NCI-H82 treated with DMSO at 0.1 percent for 48 hours (cell line): Measurements from ENCODE around the gene USPL1.

ENCODE experiments used
- DNase-seq: peaks from one replicate; lab custom pipeline; 2025; ENCODE audit not compliant: unreplicated experiment; lab: John Stamatoyannopoulos, UW

The USPL1 gene

DNA sequence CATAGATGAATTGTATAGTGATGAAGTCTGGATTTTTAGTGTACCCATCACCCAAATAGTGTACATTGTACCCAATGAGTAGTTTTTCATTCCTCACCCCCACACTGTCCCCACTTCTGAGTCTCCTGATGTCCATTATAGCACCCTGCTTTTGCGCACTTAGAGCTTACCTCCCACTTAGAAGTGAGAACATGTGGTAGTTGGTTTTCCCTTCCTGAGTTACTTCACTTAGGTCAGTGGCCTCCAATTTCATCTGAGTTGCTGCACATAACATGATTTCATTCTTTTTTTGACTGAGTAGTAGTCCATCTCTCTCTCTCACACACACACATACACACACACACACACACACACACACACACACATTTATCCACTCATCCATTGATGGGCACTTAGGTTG lies 74.4 kb downstream of the USPL1 start:
- DNase-seq, result no peak

DNA sequence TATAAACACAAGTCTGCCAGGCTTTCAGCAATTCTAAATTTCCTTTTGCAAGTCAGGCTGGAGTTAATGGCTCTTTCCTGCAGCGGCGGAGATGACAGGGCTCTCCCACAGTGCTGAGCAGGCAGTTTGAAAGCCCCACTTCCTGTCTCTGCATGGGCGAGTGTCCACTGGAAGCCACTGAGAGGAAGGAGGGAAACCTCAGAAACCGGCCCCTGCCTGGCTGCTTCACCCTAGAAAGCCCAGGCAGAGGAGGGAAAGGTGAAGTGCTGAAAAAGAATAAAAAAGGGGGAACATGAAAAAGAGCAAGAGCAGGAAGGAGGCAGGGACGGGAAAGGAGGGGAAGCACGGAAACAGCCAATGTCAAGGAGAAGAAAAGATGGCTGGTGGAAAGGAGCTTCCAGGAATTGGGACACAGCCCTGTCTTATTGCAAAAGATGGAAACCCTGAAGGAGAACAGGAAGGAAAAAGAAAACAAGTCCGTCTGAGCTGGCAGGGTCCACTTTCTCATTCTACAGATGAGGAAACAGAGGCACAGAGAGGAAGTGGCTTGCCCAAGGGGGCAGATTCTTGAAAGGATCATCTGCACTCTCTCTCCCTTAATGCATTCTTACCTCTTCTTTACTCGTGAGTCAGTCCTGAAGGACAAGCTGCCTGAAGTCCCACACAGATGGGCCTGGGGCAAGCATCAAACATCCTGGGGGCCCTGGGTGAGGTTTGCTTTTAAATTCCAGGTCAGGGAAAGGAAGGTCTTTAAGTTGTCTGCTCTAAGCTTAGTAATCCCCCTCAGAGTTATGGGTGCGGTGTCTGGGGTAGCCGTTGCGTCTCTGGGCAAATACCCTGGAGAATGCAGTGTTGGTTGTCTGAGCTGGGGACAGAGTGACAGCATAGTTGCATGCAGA lies 78.8 kb downstream of the USPL1 start:
- no peak for DNase-seq

DNA sequence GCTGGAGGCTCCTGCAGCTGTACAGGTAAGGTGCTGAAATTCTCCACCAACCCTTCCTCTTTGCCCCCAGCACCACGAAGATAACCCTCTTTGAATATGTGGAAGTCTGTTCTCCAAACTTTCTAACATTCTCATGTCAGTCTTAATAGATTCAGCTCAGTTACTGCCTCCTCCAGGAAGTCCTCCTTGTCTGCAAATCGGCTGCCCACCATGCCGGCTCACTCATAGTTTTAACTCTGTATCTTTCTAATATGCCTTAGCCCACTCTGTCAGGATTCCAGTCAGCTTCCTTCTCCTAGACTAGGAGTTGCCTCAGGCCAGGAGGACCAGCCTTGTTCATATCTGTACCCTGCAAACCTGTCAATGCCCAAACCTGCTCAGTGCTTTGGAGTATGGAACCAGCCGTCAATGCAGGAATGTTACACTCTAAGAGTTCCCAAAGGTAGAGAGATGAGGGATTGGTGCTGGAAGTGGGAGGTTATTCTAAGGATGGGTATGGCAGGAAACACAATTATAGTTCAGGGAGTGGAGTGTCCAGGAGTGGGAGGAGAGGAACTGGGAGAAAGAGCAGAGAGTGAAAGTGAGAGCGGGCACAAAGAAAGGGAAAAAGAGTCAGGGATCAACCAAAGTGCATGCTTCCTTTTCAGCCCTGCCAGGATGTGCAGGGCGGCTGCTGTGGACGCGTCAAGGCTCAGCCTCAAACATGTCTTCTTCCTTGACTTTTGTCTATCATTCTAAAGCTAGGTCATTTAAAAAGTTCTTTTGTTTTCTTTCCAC lies 79.6 kb downstream of the USPL1 start:
- no peak for DNase-seq

DNA sequence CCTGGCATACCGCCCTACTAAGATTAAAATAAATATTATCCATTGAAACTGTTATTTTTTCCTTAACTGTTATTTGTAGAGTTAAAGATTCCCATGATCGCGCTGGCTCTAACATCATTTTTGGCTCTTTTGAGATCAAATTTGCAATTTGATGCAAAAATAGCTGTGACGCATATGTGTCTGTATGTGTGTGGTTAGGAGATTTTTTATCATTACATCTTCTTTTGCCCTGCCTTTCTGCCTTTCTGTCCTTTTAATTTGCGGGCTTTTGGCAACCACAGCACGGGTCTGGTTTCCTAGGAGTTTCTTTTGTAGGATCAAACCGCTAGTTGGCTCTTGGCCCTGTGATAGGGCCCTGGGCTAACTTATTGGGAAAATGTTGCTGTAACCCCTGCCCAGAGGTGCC lies 80.3 kb downstream of the USPL1 start:
- no peak for DNase-seq

DNA sequence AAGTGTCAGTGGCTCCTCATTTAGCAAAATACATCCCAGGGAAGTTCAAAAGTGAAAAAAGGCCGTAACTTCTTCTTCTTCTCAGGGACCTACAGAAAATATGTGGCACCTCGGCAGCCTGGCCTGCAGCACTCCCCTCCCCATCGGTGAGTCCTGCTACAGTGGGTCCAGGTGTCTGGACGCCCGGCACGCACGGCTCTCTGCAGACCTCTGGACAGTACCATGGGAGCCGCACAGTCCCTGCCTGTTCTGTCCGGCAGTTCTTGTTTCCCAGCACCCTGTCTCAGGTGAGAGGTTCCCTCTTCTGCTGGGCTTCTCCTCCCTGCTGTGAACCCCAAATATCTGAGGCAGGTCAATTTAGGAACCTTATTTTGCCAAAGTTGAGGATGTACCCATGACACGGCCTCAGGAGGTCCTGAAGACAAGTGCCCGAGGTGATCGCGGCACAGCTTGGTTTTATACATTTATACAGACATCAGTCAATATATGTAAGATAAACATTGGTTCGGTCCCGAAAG lies 80.8 kb downstream of the USPL1 start:
- no peak for DNase-seq

DNA sequence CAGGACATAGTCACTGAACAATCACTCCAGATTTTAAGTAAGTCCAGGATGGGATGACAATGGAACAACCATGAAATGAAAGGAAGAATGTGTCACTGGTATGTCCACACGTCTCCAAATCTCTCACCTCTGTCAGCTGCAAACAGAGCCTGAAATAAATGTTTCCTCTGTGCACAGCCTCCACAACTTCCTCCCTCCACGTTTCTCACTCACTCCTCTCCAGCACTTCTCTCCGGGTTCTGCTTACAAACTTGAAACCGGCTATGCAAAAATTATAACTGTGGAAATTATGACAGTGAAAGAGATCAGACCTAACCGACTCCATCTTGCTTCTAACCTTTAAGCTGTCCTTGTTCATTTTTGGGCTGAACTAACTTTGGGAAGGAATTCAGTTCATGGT lies 82.6 kb downstream of the USPL1 start:
- DNase-seq, result no peak

DNA sequence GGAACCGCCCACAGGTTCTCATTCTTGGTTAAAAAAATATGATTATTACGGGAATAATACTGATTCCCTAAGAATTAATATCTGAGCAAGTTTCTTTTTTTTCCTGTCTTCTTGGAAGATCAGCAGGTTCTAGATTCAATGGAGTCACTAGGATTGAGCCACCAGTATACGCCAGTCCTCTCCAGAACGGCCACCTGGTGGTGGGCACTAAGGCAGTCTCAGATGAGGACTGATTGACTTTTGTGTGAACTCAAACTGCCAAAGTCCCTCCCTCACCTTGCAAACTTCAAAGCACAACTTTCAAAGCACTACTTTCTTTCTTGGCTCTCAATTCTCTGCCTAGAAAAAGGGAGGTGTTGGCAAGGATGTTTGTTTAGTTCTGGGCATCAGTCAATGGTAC lies 84.3 kb downstream of the USPL1 start:
- DNase-seq, result no peak

DNA sequence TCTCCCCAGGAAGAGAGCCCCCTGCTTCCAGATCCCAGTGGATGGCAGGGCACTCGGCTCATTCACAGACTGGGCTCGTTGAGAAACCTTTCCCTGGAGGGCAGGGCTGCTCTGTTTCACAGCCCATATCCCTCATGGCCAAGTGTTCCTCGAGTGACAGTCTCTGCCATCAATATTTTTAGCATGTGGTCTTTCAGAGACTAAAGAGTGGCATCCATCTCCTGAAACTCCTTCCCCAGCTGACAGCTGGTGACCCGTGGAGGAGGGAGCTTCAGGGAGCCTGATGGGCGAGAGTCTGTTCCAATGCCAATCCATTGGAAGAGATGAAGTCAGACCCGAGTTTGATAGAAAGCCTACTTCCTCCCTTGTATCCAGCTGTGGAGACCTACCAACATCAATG lies 86.9 kb downstream of the USPL1 start:
- DNase-seq, result no peak

DNA sequence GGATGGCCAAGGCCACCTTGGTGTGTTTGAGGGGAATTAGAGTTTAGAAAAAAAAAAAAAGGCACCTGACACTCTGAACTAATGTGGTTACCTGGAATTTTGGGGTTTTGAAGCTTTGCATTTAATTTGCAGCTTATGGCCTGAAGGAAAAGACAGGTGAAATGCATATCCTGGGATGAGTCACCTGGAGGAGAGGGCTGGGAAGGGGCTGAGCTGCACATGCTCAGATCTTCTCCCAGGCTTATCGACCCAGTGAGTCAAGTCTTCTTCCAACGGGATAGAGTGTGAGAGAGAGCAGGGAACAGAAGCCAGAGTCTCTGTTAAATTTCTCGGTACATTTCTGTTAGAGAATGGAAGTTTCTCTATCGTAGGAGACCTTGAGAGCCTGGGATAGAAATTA lies 88.0 kb downstream of the USPL1 start:
- DNase-seq, result no peak

DNA sequence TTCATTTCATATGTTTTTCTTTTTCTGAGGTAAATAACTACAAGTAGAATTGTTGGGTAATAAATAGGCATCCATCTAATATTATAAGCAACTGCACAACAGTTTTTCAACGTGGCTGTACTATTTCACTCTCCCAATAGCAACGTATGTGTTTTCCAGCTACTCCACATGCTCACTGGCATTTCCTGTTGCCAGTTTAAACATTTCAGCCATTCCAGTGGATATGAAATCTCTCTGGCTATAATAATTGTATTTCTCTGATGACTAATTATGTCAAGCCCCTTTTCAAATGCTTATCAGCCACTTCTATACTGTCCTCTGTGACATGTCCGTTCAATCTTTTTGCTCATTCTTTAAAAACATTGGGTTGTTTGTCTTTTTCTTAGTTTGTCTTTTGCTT lies 90.8 kb downstream of the USPL1 start:
- DNase-seq, result no peak
